AG08396 (cell line): Measurements from ENCODE around the gene G6PD.
"Not testable (repeated sequence)": the region's sequence is repeated elsewhere in the genome, so short reads cannot be mapped to it uniquely, and the experiment has no call there.

Experiments
- DNase-seq: peaks from one replicate; pipeline ENCODE4 v3.0.0; 2012; ENCODE audit warnings: low spot score, mixed read lengths

Gene G6PD

DNA sequence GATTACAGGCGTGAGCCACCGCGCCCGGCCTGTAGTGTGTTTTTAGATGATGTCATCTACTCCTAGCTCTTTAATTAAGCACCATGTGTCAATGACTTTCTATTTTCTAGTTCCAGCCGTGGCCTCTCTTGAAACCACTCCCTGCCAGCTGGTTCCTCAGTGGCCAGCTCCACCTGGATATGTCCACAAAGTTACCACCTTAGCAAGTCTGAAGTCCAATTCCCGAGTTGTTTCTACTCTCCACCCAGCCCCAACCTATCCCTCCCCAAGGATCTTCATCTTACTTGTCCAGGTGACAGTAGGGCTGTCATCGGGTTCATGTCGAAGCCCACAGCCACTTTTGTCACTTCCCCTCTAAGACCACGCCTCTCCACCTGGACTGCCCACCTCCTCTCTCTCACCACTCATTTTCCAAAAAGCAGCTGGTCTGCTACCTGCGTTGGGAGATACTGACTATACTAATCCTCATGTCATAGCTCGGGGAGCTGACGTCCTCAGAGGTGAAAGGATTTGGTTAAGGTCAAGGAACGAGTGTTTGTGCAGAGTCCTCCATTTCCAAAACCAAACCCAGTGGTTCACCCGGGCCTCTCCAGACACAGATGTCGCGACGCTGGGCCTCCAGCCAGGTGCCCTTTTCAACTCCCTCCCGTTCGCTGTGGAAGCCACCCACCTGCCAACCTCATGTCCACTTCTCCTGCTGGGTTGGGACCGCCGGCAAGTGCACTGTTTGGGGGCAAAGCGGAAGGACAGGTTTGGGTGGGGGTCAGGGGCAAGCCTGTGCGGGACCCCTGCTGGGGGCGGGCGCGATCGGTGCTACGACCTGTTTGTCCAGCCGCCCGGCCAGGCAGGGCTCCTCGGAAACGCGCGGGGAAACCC, 31.3 kb downstream of the G6PD start:
- no peak for DNase-seq

DNA sequence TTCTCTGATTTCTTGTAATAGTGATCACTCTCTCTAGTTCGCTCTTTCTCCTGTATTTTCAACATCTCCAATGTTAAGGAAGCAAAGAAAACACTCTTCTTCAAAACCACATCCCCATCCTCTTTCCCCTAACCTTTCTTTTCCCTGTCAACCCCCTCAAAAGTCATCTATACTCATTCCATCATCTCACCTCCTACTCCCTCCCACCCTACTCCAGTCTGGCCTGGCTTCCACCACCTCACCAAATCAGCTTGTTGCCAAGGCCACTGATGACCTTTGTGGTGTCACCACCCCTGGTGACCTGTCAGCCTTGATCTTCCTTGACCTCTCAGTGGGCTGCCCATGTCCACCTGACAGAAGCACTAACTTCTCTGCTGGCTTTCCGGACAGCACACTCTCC, 32.9 kb downstream of the G6PD start:
- DNase-seq: no peak

DNA sequence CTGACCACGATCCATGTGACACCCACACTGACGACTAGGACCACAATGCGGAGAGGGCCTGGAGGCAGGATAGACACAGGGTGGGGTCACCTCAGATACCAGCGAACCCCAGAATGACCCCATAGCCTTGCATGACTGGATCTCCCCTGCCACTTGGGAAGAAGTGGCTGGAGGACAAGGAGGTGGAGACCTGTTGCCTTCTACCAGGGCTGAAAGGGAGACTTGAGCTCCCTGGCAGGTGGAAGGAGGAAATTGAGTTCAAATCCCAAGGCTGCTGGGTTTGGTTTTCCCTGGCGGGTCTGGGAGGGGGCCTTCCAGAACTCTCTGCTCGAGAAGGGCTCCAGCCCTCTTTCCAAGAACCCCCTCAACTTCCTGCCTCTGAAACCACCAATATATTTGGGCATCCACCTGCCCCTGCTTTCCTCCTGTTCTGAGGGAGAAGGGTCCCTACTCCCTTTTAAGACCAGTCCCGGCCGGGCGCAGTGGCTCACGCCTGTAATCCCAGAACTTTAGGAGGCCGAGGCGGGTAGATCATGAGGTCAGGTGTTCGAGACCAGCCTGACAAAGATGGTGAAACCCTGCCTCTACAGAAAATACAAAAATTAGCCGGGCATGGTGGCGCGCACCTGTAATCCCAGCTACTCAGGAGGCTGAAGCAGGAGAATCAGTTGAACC, 33.6 kb downstream of the G6PD start:
- DNase-seq: no peak

DNA sequence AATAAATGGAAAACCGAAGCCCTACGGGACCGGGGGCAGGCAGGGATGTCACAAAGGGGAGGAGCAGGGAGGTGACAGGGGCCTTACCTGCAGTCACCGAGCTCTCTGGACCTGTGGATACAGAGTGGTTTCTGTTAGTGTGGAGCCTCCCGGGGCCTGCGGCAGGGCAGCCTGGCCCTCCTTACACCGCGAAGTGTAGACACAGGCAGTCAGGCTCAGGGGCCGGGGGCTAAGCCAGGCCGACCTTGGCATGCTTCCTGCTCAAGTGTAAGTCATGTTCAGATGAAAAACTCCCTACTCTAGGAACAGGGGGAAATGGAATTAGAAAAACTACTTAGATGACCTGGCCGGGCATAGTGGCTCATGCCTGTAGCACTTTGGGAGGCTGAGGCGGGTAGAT, 34.9 kb downstream of the G6PD start:
- DNase-seq: no peak

DNA sequence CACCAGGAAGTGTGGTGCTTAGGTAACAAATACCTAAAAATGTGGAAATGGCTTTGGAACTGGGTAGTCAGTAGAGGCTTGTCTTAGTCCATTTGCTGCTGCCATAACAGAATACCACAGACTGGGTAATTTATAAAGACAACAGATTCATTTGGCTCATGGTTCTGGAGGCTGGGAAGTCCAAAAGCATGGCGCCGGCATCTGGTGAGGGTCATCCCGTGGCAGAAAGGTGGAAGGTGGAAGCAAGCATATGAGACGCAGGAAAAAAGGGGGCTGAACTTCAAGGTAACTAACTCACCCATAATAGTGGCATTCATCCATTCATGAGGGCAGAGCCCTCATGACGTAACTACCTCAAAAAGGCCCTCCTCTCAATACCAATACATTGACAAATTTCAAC, 37.2 kb downstream of the G6PD start:
- no peak for DNase-seq

DNA sequence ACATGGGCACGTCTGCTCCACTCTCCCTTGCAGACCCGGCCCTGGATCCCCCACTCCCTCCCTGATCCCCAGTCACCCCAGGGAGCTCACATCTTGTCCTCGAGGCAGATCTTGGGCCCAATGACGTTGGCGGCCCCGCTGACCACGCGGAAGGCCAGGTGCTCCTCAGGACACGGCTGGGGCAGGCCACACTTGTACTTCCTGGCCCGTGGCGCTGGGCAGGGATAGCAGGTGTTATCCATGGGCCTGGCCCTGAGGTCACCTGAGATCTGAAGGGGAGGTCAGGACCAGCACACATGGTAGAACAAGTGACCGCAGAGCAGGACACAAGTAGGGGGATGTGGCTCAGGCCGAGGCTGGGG, 38.3 kb downstream of the G6PD start:
- DNase-seq: no peak

DNA sequence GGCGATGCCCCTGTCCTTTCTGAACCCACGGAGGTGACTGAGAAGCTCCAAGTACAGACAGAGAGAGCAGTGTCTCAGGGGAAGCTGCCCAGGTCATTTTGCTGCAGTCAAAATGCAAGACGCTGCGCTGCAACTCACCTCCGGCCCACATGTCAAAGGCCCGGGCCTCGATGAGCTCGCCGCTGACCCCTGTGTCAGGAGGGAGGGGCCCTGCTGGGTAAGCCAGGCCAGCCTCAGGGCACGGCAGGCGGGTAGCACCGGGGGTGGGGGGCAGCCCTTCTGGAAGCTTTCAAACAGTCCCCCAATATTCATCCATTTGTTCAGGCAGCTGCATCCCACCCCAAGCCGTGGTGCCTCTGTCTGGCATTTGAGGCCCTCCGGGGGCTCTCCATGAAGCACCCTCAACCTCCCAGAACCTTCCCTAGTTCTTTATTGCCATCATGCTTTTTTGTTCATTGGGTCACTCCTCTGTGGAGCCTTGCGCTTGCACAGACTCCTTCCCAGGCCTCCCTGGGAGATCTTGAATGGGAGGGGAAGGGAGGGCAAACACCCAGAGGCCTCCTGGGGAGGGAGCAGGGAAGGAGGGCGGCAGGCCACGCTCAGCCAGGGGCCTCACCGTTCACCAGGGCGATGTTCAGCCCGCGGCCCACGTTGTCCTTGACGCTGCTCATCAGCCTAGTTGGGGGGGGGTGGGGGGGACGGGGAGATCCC, 38.8 kb downstream of the G6PD start:
- no peak for DNase-seq

DNA sequence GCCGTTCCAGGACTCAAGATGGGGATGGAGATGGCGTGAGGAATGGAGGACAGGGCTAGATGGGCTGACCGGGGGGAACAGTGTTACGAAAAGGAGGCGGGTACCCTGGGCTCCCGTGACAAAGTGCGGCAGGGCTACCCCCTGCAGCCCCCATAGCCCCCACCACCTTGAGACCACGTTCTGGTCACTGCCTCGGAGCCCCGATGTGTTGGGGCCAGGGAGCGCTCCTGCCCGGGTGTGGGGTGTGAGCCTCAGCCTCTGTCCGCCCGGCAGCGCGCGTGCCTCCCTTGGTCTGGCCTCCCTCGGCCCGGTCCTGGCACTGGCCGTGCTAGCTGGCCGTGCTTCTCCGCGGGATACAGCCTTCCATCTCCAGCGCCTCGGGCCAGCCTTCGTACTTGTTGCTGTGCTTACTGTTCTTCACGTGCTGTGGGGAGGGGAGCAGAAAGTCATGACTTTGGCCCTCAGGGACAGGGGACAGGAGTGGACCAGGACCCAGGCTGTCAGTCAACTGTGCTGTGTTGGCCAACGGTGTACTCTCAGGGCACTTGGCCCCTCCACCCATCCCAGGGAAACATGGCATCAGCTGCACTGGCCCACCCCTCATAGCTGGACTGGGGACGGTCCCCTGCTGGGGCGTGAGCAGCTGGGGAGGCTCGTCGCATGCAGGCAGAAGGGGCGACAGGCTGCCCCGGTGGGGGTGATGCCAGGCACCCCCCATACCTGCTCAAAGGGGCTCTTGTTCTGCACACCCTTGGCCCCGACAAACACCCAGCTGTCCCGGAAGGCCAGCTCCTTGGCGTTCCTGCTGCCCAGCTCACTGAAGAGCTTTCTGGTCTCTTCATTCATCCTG, 39.9 kb downstream of the G6PD start:
- no peak for DNase-seq

DNA sequence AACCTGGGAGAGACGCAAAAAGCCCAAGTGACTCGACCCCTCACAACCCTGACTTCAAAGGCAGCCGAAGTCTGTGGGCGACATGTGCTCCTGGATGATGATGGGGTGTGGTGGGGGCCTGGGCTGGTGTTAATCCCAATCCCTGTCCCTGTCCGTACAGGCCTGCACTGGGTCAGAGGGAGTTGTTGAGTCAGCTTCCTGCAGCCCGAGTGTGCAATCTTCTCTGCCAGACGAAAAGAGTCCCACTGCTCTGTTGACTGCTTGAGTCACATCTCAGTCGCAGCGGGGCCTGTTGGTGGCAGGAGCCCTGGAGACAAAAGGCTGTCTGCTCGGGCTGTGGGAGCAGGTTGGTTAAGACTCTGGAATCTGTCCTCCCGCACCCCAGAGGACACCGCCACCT, 40.9 kb downstream of the G6PD start:
- DNase-seq: peak; percentile 29

DNA sequence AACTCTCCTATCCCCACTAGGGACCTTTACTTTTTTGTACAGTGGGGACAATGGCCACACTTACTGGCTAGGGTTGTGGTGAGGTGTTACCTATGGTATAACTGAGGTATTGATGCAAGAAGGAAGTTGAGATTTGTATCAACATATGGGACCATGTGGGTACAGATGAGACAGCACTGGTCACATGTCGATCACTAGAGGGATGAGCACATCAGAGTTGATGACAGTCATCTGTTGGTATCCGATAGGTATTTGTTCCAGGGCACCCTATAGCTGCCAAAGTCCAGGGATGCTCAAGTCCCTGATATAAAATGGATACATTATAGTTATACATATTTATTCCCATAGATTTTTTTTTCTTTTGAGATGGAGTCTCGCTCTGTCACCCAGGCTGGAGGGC, 43.7 kb downstream of the G6PD start:
- no peak for DNase-seq

DNA sequence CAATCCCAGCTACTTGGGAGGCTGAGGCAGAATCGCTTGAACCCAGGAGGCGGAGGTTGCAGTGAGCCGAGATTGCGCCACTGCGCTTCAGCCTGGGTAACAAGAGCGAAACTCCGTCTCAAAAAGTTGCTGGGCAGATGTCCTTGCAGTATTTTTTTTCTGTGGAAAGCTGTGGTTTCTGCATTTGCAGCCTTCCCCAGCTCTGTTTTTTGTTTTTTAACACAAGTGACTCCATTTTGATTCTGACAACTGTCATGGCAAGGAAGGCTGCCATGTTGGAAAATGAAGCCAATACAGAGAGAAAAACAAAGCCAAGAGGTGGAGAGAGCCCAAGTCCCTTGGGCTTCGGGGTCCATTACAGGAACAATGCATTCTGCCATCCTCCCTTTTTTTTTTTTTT, 44.5 kb downstream of the G6PD start:
- DNase-seq: no peak

DNA sequence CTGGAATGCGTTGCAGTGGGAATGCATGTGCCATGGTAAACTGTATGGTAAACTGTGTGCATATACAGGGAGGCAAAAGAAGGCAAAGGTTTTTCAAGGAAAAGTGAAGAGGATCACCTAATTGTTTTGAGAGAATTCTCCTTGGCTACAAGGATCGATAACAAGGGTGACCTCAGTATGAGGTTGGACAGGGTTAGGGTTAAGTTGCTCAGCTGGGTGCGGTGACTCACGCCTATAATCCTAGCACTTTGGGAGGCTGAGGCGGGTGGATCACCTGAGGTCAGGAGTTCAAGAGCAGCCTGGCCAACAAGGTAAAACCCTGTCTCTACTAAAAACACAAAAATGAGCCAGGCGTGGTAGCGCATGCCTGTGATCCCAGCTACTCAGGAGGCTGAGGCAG, 45.2 kb downstream of the G6PD start:
- not testable (repeated sequence) for DNase-seq

DNA sequence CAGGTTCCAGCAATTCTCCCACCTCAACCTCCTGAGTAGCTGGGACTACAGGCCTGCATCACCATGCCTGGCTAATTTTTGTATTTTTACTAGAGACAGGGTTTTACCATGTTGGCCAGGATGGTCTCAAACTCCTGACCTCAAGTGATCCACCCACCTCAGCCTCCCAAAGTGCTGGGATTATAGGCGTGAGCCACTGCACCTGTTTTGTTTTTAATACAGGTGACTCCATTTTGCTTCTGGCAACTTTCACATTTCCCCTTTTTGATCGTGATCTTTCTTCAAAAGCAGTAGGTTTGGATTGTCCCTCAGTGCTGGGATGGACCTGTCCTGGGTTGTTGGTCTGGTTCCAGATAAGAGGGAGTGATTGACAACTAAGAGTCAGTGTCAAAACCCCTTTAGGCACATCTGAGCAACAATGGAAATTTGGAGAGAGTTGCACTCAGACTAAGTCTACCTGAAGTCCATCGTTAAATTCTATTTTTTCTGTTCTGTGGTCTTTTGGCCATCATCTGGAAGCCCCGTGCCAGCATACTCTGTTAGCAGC, 50.0 kb downstream of the G6PD start:
- not testable (repeated sequence) for DNase-seq

DNA sequence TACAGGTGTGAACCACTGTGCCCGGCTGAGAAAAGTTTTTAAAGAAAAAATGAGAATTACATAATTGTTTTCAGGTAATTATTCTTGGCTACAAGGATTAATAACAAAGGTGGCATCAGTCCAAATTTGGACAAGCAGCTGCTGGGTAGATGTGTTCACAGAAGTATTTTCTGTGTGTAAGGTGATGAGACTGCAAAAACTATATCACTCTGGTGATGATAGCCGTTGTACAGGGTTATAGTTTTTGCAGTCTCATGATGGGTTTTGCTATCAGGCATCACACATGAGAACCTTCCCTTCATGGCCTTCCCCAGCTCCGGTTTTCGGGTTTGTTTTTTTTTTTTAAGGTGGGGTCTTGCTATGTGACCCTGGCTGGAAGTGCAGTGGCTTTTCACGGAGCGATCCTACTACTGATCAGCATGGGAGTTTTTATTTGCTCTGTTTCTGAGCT, 51.1 kb downstream of the G6PD start:
- DNase-seq: no peak

DNA sequence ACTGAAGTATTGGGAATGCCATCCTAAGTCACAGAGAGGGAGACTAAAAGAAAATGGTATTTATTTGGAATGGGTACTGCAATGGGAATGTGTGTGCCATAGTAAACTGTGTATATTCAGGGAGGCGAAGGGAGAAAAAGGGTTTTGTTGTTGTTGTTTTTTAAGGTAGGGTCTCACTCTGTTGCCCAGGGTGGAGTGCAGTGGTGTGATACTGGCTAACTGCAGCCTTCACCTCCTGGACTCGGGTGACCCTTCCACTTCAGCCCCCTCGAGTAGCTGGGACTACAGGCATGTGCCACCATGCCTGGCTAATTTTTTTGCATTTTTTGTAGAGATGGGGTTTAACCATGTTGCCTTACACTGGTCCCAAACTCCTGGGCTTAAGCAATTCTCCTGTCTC, 51.9 kb downstream of the G6PD start:
- no peak for DNase-seq

DNA sequence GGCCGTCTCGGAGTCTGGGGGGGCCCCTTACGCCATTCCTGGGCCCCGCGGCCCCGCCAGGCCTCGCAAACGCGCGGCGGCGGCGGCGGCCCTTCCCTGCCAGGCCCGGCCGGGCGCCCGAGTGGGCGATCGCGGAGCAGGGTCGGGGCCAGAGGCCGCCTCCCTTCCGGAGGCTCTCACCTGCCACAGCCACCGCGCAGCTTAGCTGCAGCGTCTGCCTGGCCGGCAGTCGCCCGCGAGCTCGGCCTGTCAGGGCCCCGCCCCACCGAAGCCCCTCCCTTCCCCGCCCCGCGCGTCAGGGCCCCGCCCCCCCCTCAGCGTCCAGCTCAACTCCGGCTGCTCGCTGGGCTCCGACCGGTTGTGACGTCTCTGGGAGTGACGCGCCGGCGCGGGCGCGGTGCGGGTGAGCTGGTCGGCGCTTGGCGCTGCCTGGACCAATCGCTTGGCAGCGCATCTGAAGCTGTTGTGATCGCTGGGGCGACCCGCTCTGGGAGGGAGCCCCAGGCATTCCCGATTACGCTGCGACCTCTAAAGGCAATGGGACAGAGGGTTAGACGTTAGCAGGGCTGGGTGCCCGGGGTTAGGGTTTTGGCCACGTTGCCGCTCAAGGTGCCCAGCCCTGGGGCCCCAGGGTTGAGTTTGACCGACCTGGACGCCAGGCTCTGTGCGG, 56.1 kb downstream of the G6PD start, which contains the start of gene SLC10A3:
TSS of gene SLC10A3 (minus strand) at position 216 of the 670 bp plus-strand sequence. CDS start 1,689 bp downstream, outside the sequence.
- DNase-seq: peak; percentile 95

DNA sequence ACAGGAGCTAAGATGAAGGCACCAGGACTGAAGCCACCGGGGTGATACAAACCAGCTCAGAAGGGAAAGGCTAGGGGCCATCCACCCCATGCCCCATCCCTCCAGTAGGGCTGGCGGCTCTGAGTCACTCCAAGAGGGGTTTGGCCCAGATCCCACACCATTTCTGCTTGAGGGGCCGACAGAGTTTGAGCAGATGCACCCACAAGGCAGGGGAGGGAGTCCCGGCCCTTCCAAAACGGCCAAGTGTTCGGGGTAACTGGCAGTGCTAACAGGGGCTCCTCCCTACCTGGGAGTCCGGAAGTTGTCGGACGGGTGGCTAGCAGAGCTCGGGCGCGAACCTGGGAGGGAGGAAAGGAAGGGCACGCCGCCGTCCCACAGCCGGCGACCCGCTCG, 56.6 kb downstream of the G6PD start:
- peak; percentile 54 for DNase-seq

DNA sequence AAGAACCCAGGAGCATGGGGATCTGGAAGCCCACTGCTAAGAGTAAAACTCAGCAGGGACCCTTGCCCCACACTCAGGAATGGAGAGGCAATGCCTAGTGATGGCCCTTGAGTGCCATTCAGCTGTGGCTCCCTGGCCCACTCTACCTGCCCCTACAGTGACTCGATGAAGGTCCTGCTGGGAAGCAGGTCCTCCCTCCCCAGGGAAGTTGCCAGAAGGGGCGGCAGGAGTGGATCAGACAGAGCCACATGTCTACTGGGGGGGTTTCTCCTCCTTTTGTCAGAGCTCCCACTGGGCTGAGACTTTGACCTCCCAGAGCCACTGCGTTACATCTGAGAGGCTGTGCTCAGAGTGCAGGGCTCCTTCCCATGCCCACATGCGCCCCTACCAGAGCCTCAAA, 57.5 kb downstream of the G6PD start:
- no peak for DNase-seq

DNA sequence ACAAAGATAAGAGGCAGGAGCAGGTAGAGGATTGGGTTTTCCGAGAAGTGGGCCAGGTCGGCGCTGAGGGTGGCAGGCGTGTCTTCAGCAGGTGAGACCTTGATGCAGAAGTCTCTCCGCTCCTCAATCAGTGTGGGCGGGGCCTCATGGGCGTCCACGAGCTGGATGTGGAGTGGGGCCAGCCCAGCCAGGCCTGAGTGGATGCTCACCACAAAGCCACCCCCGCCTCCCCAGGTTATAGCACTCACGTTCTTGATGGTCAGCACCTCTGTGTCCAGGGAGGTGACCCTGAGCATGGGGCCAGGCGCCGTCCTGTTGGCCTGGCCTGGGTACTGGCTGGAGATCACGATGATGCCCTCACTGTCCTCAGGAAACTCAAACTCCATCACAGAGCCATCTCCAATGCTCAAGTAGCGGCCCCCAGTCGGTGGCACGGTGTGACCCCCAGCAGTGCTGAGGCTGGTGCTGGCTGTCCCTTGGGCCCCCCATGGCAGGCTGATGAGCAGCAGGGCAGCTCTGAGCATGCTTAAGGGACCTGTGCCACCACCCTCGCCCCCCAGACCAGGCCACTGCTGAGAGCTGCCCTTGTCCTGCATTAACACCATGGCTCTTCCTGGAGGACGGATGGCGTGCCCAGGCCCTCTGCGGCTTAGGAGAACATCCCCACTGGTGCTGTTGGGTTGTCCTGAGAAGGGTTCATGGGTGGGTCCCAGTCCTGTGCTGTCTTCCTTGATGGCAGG, 58.1 kb downstream of the G6PD start:
- DNase-seq: no peak
